Muscle layer of colon (tissue), 2 donors: ENCODE data around the gene ZNF507.
A peak's percentile ranks its signal among the peaks of the same experiment; 100 is the strongest.

ENCODE experiments used
- H3K27ac ChIP-seq: one replicate; pipeline ENCODE4 v1.7.0; 2013; ENCODE audit warnings: low read depth, mild to moderate bottlenecking, low read length, moderate library complexity
- H3K27me3 ChIP-seq, 2 donors: one replicate each; pipeline ENCODE4 v1.7.0; 2013; ENCODE audit warnings: low read length in 2 of 2, mild to moderate bottlenecking in 2 of 2; ENCODE audit not compliant: insufficient read depth in 2 of 2, control insufficient read depth in 1 of 2
- H3K36me3 ChIP-seq: one replicate; pipeline ENCODE4 v1.7.0; 2013; ENCODE audit warnings: mild to moderate bottlenecking, low read length; ENCODE audit not compliant: insufficient read depth
- H3K4me1 ChIP-seq: one replicate; pipeline ENCODE4 v1.7.0; 2013; ENCODE audit warnings: mild to moderate bottlenecking, low read length; ENCODE audit not compliant: insufficient read depth
- H3K4me3 ChIP-seq, 2 donors: one replicate each; pipeline ENCODE4 v1.7.0; 2013; ENCODE audit warnings: low read length in 2 of 2, low read depth in 1 of 2, mild to moderate bottlenecking in 1 of 2, moderate library complexity in 1 of 2
- H3K9ac ChIP-seq: one replicate; pipeline ENCODE4 v1.7.0; 2013; ENCODE audit warnings: low read length
- H3K9me3 ChIP-seq: one replicate; pipeline ENCODE4 v1.7.0; 2013; ENCODE audit warnings: mild to moderate bottlenecking, low read length
- donor health status: abdominal sarcoma.
- donor health status: Adenocarcinoma of cecum.

The ZNF507 gene

DNA sequence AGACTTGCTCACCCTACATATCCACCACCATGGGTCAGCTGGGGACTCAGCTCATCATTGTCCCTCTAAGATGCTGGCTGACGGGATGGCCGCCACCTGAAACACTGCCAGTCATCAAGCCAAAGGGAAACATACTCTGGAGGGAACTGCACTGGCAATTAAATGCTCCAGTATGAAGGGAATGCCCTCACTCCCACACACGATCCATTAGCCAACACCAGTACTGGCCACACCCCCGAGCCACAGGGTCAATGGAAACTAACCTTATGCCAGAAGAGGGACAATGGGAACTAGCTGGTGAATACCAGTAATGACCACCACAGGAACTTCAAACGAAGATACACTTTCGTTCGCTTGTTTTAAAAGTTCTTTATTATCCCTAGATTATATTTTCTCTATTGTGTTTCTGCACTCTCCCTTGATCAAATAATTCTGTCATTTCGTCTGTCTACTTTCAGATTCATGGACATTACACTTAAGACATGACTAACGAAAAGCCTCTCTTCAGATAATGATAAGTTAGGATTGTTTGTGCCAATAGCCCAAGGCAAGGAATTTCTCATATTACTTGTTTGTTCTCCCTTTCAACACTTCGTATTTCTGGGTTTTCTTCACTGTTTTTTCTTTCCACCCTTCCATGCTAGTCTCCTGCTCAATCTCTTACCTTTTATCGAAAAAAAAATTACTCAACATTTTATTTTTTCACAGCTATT, 1.7 kb upstream of the ZNF507 start:
- no peaks in the 10 kb centered on the region for H3K27me3 ChIP-seq
- peaks cover 11% of the 10 kb centered on the region for H3K36me3 ChIP-seq
- H3K4me1 ChIP-seq: peaks cover 25% of the 10 kb centered on the region
- H3K27ac ChIP-seq: no peak overlapping the region
- H3K9me3 ChIP-seq: no peaks in the 10 kb centered on the region
- H3K9ac ChIP-seq: no peak overlapping the region
- no peak overlapping the region for H3K4me3 ChIP-seq

GRCh38 chr19:32346901-32347300, 1.5 kb downstream of the ZNF507 start:
- Histone ChIP-seq H3K4me3 (peak overlapping the region; percentile 81 to 99), H3K27me3 (no peaks in the 10 kb centered on the region), H3K4me1 (peaks cover 43% of the 10 kb centered on the region), H3K9me3 (no peaks in the 10 kb centered on the region), H3K36me3 (peaks cover 30% of the 10 kb centered on the region), H3K9ac (peak overlapping the region; percentile 71), H3K27ac (peak overlapping the region; percentile 74)

DNA sequence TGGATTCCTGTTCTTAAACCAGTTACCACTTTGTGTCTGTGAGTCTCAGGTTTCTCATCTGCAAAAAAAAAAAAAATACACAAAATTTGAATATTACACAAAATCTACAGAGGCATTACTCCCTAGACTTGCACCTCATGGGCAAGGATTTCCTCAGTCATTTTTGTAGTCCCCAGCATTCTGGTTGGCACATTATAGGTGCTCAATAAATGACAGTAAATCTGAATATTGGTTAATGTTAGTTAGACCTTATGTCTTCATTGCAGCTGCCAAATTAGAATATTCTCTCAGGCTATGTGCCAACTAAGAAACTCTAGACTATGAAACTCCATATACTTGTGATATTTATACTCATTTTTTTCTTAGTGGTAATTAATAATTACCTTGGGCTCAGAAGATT, 2.2 kb downstream of the ZNF507 start:
- Histone ChIP-seq H3K27me3 (no peaks in the 10 kb centered on the region), H3K36me3 (peaks cover 35% of the 10 kb centered on the region), H3K4me3 (peak overlapping the region in 1 of 2 donors; percentile 81), H3K4me1 (peaks cover 49% of the 10 kb centered on the region), H3K9ac (no peak overlapping the region), H3K27ac (no peak overlapping the region), H3K9me3 (no peaks in the 10 kb centered on the region)

GRCh38 chr19:32349051-32349450, 3.6 kb downstream of the ZNF507 start:
- H3K27me3 ChIP-seq: no peaks in the 10 kb centered on the region
- peaks cover 50% of the 10 kb centered on the region for H3K36me3 ChIP-seq
- H3K9me3 ChIP-seq: no peaks in the 10 kb centered on the region
- no peak overlapping the region for H3K27ac ChIP-seq
- no peak overlapping the region for H3K9ac ChIP-seq
- no peak overlapping the region for H3K4me3 ChIP-seq
- H3K4me1 ChIP-seq: peaks cover 51% of the 10 kb centered on the region

- Histone ChIP-seq H3K4me1 (peaks cover 51% of the 10 kb centered on the region), H3K27ac (no peak overlapping the region), H3K27me3 (no peaks in the 10 kb centered on the region), H3K9ac (no peak overlapping the region), H3K9me3 (no peaks in the 10 kb centered on the region), H3K36me3 (peaks cover 58% of the 10 kb centered on the region), H3K4me3 (no peak overlapping the region)
These were observed 4.5 kb downstream of the ZNF507 start for GRCh38 chr19:32349724-32350470.

DNA sequence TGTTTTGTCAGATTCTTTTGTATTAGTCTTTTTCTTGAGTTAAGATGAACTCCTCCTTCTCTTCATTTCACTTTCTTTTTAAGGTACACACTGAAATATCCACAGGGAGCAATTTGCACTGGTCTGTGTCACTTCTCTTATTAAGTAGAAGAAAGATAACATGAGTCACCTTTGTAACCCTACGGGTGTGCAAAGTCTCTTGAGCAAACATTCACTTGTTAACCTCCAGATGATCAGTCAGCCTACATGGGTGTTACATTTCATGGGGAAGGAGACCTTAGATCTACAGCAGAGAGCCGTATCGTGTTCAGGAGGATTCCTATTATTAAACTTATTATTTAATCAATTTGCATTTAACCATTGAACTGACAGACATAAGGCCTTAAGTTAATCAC, 5.1 kb downstream of the ZNF507 start:
- H3K27ac ChIP-seq: no peak overlapping the region

DNA sequence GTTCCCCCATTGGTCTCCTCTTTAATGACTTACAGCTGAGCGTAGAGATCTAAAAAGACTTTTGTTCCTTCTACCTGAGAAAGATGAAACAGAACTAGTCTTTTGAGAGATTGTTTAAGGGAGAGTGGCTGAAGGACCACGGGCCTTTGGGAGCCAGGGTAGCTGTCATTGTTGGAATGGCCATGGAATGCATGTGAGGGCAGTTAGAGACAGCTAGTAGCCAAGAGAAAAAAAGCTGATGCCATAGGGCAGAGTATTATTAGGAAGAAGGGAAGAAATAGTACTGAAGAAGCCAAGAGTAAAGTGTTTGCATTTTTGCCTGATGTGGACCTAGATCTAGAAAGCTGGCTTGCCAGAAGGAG, 5.6 kb downstream of the ZNF507 start:
- Histone ChIP-seq H3K36me3 (peaks cover 64% of the 10 kb centered on the region), H3K27me3 (no peaks in the 10 kb centered on the region), H3K27ac (no peak overlapping the region), H3K4me3 (no peak overlapping the region), H3K4me1 (peaks cover 51% of the 10 kb centered on the region), H3K9me3 (no peaks in the 10 kb centered on the region), H3K9ac (no peak overlapping the region)

More for the DNA sequence above, 5.1 kb downstream of the ZNF507 start:
- H3K9me3 ChIP-seq: no peaks in the 10 kb centered on the region
- no peaks in the 10 kb centered on the region for H3K27me3 ChIP-seq
- H3K4me1 ChIP-seq: peaks cover 51% of the 10 kb centered on the region
- no peak overlapping the region for H3K9ac ChIP-seq
- H3K36me3 ChIP-seq: peaks cover 60% of the 10 kb centered on the region
- H3K4me3 ChIP-seq: no peak overlapping the region

DNA sequence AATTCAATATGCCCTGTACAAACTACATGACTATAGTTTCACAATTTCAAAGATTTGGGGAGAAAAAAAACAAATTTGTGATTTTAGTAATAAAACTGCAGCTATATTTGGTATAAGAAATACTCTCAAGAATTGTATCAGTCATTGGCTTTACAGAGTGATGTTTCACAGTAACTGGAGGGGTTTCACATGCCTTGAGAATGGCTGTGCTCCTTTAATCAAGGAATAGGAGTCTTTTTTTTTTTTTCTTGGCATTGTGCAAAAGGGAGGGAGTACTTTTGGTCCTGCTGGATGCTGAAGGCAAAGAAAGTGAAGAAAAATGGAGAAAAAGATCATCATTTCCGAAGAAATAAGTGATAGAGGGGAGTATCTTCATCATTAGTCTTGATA, 6.8 kb downstream of the ZNF507 start:
- no peak overlapping the region for H3K27ac ChIP-seq
- H3K27me3 ChIP-seq: no peaks in the 10 kb centered on the region
- no peaks in the 10 kb centered on the region for H3K9me3 ChIP-seq
- H3K4me1 ChIP-seq: peaks cover 40% of the 10 kb centered on the region
- H3K9ac ChIP-seq: no peak overlapping the region
- H3K36me3 ChIP-seq: peaks cover 76% of the 10 kb centered on the region
- no peak overlapping the region for H3K4me3 ChIP-seq

DNA sequence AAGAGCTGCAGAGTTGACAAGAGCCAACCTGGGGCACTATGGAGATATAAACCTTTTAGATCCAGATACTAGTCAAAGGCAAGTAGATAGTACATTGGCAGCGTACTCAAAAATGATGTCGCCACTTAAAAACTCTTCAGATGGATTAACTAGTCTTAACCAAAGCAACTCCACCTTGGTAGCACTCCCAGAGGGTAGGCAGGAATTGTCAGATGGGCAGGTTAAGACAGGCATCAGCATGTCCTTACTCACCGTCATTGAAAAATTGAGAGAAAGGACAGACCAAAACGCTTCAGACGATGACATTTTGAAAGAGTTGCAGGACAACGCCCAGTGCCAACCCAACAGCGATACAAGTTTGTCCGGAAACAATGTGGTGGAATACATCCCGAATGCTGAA, 8.9 kb downstream of the ZNF507 start:
- H3K36me3 ChIP-seq: peaks cover 75% of the 10 kb centered on the region
- peaks cover 19% of the 10 kb centered on the region for H3K4me1 ChIP-seq

GRCh38 chr19:32355309-32355708, 9.9 kb downstream of the ZNF507 start:
- H3K4me1 ChIP-seq: peaks cover 18% of the 10 kb centered on the region
- peaks cover 75% of the 10 kb centered on the region for H3K36me3 ChIP-seq
- H3K4me3 ChIP-seq: no peak overlapping the region
- no peaks in the 10 kb centered on the region for H3K9me3 ChIP-seq
- no peaks in the 10 kb centered on the region for H3K27me3 ChIP-seq
- no peak overlapping the region for H3K9ac ChIP-seq
- no peak overlapping the region for H3K27ac ChIP-seq

More for the DNA sequence above, 8.9 kb downstream of the ZNF507 start:
- no peaks in the 10 kb centered on the region for H3K27me3 ChIP-seq
- H3K9ac ChIP-seq: no peak overlapping the region
- no peak overlapping the region for H3K27ac ChIP-seq
- H3K4me3 ChIP-seq: no peak overlapping the region
- H3K9me3 ChIP-seq: no peaks in the 10 kb centered on the region

DNA sequence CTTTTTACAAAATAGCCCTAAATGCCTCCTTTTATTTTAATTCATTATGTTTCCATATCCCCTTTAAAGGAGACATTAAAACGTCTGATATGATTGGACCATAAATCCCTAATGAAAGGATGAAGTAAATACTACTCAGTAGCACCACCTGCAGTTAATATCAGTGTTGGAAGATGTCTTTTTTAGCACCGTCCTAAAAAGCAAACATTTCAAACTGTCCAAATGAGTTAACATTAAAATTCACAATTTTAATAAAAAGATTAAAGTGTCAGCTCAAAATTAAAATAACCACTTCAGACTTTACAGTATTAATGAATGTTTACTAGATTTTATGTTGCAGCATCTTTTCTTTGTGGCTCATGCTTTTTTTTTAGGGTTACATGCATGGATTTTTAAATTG, 12.3 kb downstream of the ZNF507 start:
- Histone ChIP-seq H3K36me3 (peaks cover 70% of the 10 kb centered on the region), H3K27ac (no peak overlapping the region), H3K4me1 (no peaks in the 10 kb centered on the region), H3K4me3 (no peak overlapping the region), H3K27me3 (no peaks in the 10 kb centered on the region), H3K9ac (no peak overlapping the region), H3K9me3 (no peaks in the 10 kb centered on the region)

DNA sequence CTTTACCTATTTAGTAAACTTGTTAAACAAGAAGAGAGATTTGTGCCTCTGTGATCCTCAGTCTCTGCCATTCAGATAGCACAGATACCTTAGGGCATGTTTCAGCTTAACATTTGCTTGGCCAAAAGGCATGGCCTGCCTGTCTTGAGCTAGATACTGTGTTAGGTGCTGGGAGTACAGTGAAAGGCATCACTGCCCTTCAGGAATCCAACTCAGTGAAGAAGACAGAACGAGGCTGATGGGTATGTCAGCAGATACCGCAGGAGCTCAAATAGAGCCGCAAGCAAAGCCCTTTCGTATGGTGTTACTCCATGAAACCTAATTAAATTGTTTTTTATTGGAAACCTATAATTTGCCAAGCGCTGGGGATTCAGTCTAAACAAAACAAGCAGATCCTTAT, 12.9 kb downstream of the ZNF507 start:
- no peak overlapping the region for H3K9ac ChIP-seq
- no peak overlapping the region for H3K4me3 ChIP-seq
- peaks cover 6% of the 10 kb centered on the region for H3K4me1 ChIP-seq
- no peaks in the 10 kb centered on the region for H3K27me3 ChIP-seq
- no peak overlapping the region for H3K27ac ChIP-seq
- peaks cover 64% of the 10 kb centered on the region for H3K36me3 ChIP-seq
- no peaks in the 10 kb centered on the region for H3K9me3 ChIP-seq
